ENCODE measurements around the gene PTDSS2. TPM values are rescaled to one million over a fixed set of nuclear protein-coding genes. Genes with fewer than 3 reads are reported as not detected.
"Not testable (repeated sequence)": the region's sequence is repeated elsewhere in the genome, so short reads cannot be mapped to it uniquely, and the experiment has no call there.

The PTDSS2 gene
- polyA plus RNA-seq, 3 donors, result 9.3 to 18.3 (median 12.4) TPM

GRCh38 chr11:468036-468435 is 18.0 kb downstream of the PTDSS2 start:
- H3K9ac ChIP-seq (ENCODE audit: insufficient read depth, low read length, poor library complexity, severe bottlenecking), result no peak overlapping the region
- Mint-ChIP-seq H3K4me3 (no peak overlapping the region), H3K9me3 (peaks cover 0 to 7% (median 3%) of the 10 kb centered on the region in 7 donors)

DNA sequence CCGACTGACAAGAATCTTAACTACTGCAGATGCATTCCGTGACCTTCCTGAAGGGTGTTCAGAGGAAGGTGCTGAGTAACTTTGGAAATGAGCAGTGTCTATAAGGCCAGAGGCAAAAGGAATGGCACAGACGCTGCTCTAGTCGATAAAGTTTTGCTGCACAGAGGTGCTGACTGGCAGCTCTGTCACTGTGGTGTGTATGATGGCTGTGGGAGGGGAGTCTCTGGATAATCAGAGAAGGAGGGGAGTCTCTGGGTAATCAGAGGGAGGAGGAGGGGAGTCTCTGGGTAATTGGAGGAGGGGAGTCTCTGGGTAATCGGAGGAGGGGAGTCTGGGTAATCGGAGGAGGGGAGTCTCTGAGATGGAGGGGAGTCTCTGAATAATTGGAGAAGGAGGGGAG is 18.4 kb downstream of the PTDSS2 start:
- H3K4me3 Mint-ChIP-seq, result no peak overlapping the region
- Histone ChIP-seq H3K27me3 (ENCODE audit: control insufficient read depth in 2 of 2, insufficient read depth in 2 of 2, low read length in 2 of 2) (no peaks in the 10 kb centered on the region), H3K79me2 (ENCODE audit: insufficient read depth, low read length) (no peaks in the 10 kb centered on the region), H3K27ac (ENCODE audit: low read depth in 1 of 2, low read length in 2 of 2) (no peak overlapping the region), H3K36me3 (replicated peaks in 1 of 2; ENCODE audit: control insufficient read depth in 1 of 2, insufficient read depth in 2 of 2, low read length in 2 of 2) (peaks cover 0 to 2% of the 10 kb centered on the region in 2 donors), H4K20me1 (ENCODE audit: insufficient read depth, low read length) (no peaks in the 10 kb centered on the region), H3K4me2 (replicated peaks; ENCODE audit: extremely low read depth, low read length, poor library complexity, severe bottlenecking) (no peak overlapping the region), H3K9ac (ENCODE audit: insufficient read depth, low read length, poor library complexity, severe bottlenecking) (no peak overlapping the region), H2AFZ (ENCODE audit: insufficient read depth, low read depth, low read length, poor library complexity, severe bottlenecking) (no peak overlapping the region), H3K4me1 (ENCODE audit: control insufficient read depth in 1 of 2, insufficient read depth in 2 of 2, low read length in 2 of 2) (peaks cover 10 to 14% of the 10 kb centered on the region in 2 donors), H3K9me3 (replicated peaks in 1 of 2; ENCODE audit: control insufficient read depth in 1 of 2, insufficient read depth in 1 of 2, low read length in 2 of 2) (no peaks in the 10 kb centered on the region), H3K4me3 (replicated peaks in 1 of 3; ENCODE audit: low read depth in 2 of 3, low read length in 3 of 3) (no peak overlapping the region)
- 94% methylated on average over 6 of the region's 6 CpGs for WGBS (ENCODE audit: insufficient coverage)
- DNase-seq, result no peak
- H3K27me3 Mint-ChIP-seq (ENCODE audit: low read depth in 3 of 3), result no peaks in the 10 kb centered on the region
- TF ChIP-seq, protein P1, sequence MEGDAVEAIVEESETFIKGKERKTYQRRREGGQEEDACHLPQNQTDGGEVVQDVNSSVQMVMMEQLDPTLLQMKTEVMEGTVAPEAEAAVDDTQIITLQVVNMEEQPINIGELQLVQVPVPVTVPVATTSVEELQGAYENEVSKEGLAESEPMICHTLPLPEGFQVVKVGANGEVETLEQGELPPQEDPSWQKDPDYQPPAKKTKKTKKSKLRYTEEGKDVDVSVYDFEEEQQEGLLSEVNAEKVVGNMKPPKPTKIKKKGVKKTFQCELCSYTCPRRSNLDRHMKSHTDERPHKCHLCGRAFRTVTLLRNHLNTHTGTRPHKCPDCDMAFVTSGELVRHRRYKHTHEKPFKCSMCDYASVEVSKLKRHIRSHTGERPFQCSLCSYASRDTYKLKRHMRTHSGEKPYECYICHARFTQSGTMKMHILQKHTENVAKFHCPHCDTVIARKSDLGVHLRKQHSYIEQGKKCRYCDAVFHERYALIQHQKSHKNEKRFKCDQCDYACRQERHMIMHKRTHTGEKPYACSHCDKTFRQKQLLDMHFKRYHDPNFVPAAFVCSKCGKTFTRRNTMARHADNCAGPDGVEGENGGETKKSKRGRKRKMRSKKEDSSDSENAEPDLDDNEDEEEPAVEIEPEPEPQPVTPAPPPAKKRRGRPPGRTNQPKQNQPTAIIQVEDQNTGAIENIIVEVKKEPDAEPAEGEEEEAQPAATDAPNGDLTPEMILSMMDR (IDR thresholded peaks at IDR 0.05), result no peak
- H3K4me1 Mint-ChIP-seq, result peaks cover 15% of the 10 kb centered on the region
- no peak overlapping the region for H3K27ac Mint-ChIP-seq
- intact Hi-C loops (cut with micrococcal nuclease), result no loop called here
- H3K9me3 Mint-ChIP-seq, result peaks cover 0 to 7% (median 3%) of the 10 kb centered on the region in 7 donors
- H3K36me3 Mint-ChIP-seq, result peaks cover 9 to 19% of the 10 kb centered on the region in 2 donors

More at GRCh38 chr11:468036-468435, 18.0 kb downstream of the PTDSS2 start:
- TF ChIP-seq, protein P1 (IDR thresholded peaks at IDR 0.05), result no peak
- H3K36me3 ChIP-seq (replicated peaks in 1 of 2; ENCODE audit: control insufficient read depth in 1 of 2, insufficient read depth in 2 of 2, low read length in 2 of 2), result peaks cover 0 to 2% of the 10 kb centered on the region in 2 donors
- no peaks in the 10 kb centered on the region for H3K27me3 ChIP-seq (ENCODE audit: control insufficient read depth in 2 of 2, insufficient read depth in 2 of 2, low read length in 2 of 2)
- H3K79me2 ChIP-seq (ENCODE audit: insufficient read depth, low read length), result no peaks in the 10 kb centered on the region
- H3K27ac ChIP-seq (ENCODE audit: low read depth in 1 of 2, low read length in 2 of 2), result no peak overlapping the region
- no peaks in the 10 kb centered on the region for H3K27me3 Mint-ChIP-seq (ENCODE audit: low read depth in 3 of 3)
- H4K20me1 ChIP-seq (ENCODE audit: insufficient read depth, low read length), result no peaks in the 10 kb centered on the region
- H3K4me3 ChIP-seq (replicated peaks in 1 of 3; ENCODE audit: low read depth in 2 of 3, low read length in 3 of 3), result no peak overlapping the region
- no peak overlapping the region for H3K4me2 ChIP-seq (replicated peaks; ENCODE audit: extremely low read depth, low read length, poor library complexity, severe bottlenecking)
- H3K4me1 ChIP-seq (ENCODE audit: control insufficient read depth in 1 of 2, insufficient read depth in 2 of 2, low read length in 2 of 2), result peaks cover 10 to 14% of the 10 kb centered on the region in 2 donors
- WGBS (ENCODE audit: insufficient coverage), result 96% methylated on average over 10 of the region's 12 CpGs
- no peak for DNase-seq
- peaks cover 5 to 21% of the 10 kb centered on the region in 2 donors for H3K36me3 Mint-ChIP-seq
- no peak overlapping the region for H2AFZ ChIP-seq (ENCODE audit: insufficient read depth, low read depth, low read length, poor library complexity, severe bottlenecking)
- H3K27ac Mint-ChIP-seq, result no peak overlapping the region
- peaks cover 15% of the 10 kb centered on the region for H3K4me1 Mint-ChIP-seq
- no peaks in the 10 kb centered on the region for H3K9me3 ChIP-seq (replicated peaks in 1 of 2; ENCODE audit: control insufficient read depth in 1 of 2, insufficient read depth in 1 of 2, low read length in 2 of 2)
- intact Hi-C loops (cut with micrococcal nuclease), result no loop called here

- intact Hi-C loops (cut with micrococcal nuclease); H3K9me3 Mint-ChIP-seq; H3K9ac ChIP-seq (ENCODE audit: insufficient read depth, low read length, poor library complexity, severe bottlenecking); DNase-seq; H3K9me3 ChIP-seq (replicated peaks in 1 of 2; ENCODE audit: control insufficient read depth in 1 of 2, insufficient read depth in 1 of 2, low read length in 2 of 2); H3K27ac Mint-ChIP-seq; H3K27me3 Mint-ChIP-seq (ENCODE audit: low read depth in 3 of 3); H3K4me2 ChIP-seq (replicated peaks; ENCODE audit: extremely low read depth, low read length, poor library complexity, severe bottlenecking); H4K20me1 ChIP-seq (ENCODE audit: insufficient read depth, low read length); H3K27me3 ChIP-seq (ENCODE audit: control insufficient read depth in 2 of 2, insufficient read depth in 2 of 2, low read length in 2 of 2); H3K27ac ChIP-seq (ENCODE audit: low read depth in 1 of 2, low read length in 2 of 2); H2AFZ ChIP-seq (ENCODE audit: insufficient read depth, low read depth, low read length, poor library complexity, severe bottlenecking); H3K4me3 Mint-ChIP-seq; H3K79me2 ChIP-seq (ENCODE audit: insufficient read depth, low read length); H3K4me3 ChIP-seq (replicated peaks in 1 of 3; ENCODE audit: low read depth in 2 of 3, low read length in 3 of 3); H3K36me3 ChIP-seq (replicated peaks in 1 of 2; ENCODE audit: control insufficient read depth in 1 of 2, insufficient read depth in 2 of 2, low read length in 2 of 2): not testable (repeated sequence)
- peaks cover 10 to 14% of the 10 kb centered on the region in 2 donors for H3K4me1 ChIP-seq (ENCODE audit: control insufficient read depth in 1 of 2, insufficient read depth in 2 of 2, low read length in 2 of 2)
- Mint-ChIP-seq H3K36me3 (peaks cover 9 to 17% of the 10 kb centered on the region in 2 donors), H3K4me1 (peaks cover 15% of the 10 kb centered on the region)
- WGBS (ENCODE audit: insufficient coverage), result 97% methylated on average over 7 of the region's 19 CpGs
Observed at GRCh38 chr11:469026-469683, 19.1 kb downstream of the PTDSS2 start.

Measured in CD14-positive monocyte (primary cell).